Measurements from ENCODE around the gene RCC2. TPM values are rescaled to one million over a fixed set of nuclear protein-coding genes. Genes with fewer than 3 reads are reported as not detected.
A peak's percentile ranks its signal among the peaks of the same experiment; 100 is the strongest.
"Not testable (repeated sequence)": the region's sequence is repeated elsewhere in the genome, so short reads cannot be mapped to it uniquely, and the experiment has no call there.

The RCC2 gene
- total RNA-seq, 1 donor from 2014 or later, result 72.0 TPM

- peak in 1 of 2 donors; percentile 58 for DNase-seq (ENCODE audit: low read depth in 2 of 2)
Measured at GRCh38 chr1:17419626-17420328, 19.7 kb downstream of the RCC2 start.

- no peak for DNase-seq (ENCODE audit: low read depth in 2 of 2)
Measured at GRCh38 chr1:17416389-17416788, 23.1 kb downstream of the RCC2 start.

- no peak for DNase-seq (ENCODE audit: low read depth in 2 of 2)
Measured at GRCh38 chr1:17414022-17414421, 25.5 kb downstream of the RCC2 start.

GRCh38 chr1:17412093-17412870, 27.2 kb downstream of the RCC2 start:
- DNase-seq (ENCODE audit: low read depth in 2 of 2), result no peak

- DNase-seq (ENCODE audit: low read depth in 2 of 2), result no peak
Measured at GRCh38 chr1:17409391-17409811, 30.1 kb downstream of the RCC2 start.

- DNase-seq (ENCODE audit: low read depth in 2 of 2), result not testable (repeated sequence)
Measured at GRCh38 chr1:17407786-17408514, 31.5 kb downstream of the RCC2 start.

- not testable (repeated sequence) for DNase-seq (ENCODE audit: low read depth in 2 of 2)
Measured at GRCh38 chr1:17406760-17407475, 32.6 kb downstream of the RCC2 start.

GRCh38 chr1:17405898-17406759, 33.3 kb downstream of the RCC2 start:
- DNase-seq (ENCODE audit: low read depth in 2 of 2), result peak; percentile 23 to 51

- DNase-seq (ENCODE audit: low read depth in 2 of 2), result no peak
Measured at GRCh38 chr1:17404820-17405219, 34.7 kb downstream of the RCC2 start.

- no peak for DNase-seq (ENCODE audit: low read depth in 2 of 2)
Measured at GRCh38 chr1:17404034-17404684, 35.3 kb downstream of the RCC2 start.

- DNase-seq (ENCODE audit: low read depth in 2 of 2), result no peak
Measured at GRCh38 chr1:17403081-17403480, 36.4 kb downstream of the RCC2 start.

- DNase-seq (ENCODE audit: low read depth in 2 of 2), result no peak
Measured at GRCh38 chr1:17401841-17402240, 37.6 kb downstream of the RCC2 start.

- DNase-seq (ENCODE audit: low read depth in 2 of 2), result no peak
Measured at GRCh38 chr1:17400725-17401341, 38.6 kb downstream of the RCC2 start.

GRCh38 chr1:17397910-17398695, 41.4 kb downstream of the RCC2 start:
- no peak for DNase-seq (ENCODE audit: low read depth in 2 of 2)

- no peak for DNase-seq (ENCODE audit: low read depth in 2 of 2)
Measured at GRCh38 chr1:17393230-17393629, 46.2 kb downstream of the RCC2 start.

GRCh38 chr1:17392199-17392740, 47.2 kb downstream of the RCC2 start:
- DNase-seq (ENCODE audit: low read depth in 2 of 2), result no peak

- no peak for DNase-seq (ENCODE audit: low read depth in 2 of 2)
Measured at GRCh38 chr1:17381161-17381560, 58.3 kb downstream of the RCC2 start.

- DNase-seq (ENCODE audit: low read depth in 2 of 2), result no peak
Measured at GRCh38 chr1:17377325-17377953, 62.0 kb downstream of the RCC2 start.

All from dermis microvascular lymphatic vessel endothelial cell (primary cell).